Stimulated activated naive CD4-positive, alpha-beta T cell treated with Interleukin-2 at 50 U/mL for 16 hours (primary cell): ENCODE results near the gene JAKMIP2.
"Not testable (repeated sequence)": the region's sequence is repeated elsewhere in the genome, so short reads cannot be mapped to it uniquely, and the experiment has no call there.

Experiments used
- DNase-seq: peaks from one replicate; lab custom pipeline; 2025; lab: John Stamatoyannopoulos, UW

Gene JAKMIP2

DNA sequence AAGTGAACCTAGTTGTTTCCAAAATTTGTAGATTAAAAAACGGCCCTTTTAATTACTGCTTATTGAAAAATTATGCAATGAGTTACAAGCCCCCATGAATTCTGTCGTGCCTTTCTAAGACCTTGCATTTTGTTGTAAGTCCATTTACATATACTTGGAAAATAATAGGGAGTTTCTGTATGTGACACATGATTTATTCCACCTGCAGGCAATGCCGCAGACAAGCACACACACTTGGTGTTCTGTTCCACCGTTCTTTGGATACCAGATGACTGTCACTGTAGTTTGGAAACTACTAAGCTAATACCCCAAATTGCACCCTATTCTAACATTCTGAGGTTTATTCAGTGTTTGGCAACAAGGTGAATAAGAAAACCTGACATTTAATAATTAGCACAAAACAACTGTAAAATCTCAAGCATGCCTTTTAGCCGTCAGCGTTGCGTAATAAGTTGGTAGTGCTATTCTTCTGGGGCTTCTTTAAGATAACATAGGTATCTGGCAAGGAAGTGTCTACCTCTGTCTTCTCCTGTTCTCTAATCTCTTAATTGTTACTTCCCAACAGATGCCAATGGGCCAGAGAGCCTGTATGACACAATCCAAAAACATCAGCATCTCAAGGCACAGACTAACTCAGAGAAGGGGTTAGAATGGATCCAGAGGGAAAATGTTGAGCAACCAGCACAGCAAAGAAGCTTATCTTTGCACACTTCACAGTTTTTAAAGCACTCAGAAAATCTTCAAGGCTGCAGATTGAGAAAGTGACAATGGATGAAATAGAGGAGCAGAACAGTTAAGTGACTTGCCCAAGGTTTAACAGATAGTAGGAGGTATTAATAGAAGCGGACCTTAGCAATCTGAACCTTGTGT lies 224.4 kb downstream of the JAKMIP2 start:
- DNase-seq, result no peak

DNA sequence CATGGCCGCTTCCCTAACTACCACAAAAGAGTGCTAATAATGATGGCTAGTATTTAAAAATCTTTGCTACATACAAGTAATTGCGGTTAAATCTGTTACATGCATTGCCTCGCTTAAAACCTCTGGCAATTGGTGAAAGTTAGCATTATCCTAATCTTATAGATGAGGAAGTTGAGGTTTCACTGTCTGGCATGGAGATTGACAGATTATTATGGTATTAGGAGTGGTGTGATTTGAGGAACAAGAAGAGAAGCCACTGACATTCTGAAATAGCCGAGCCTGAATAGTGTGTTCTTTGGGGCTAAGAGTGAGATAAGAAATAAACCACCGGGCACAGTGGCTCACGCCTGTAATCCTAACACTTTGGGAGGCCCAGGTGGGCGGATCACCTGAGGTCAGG lies 227.4 kb downstream of the JAKMIP2 start:
- DNase-seq, result no peak

DNA sequence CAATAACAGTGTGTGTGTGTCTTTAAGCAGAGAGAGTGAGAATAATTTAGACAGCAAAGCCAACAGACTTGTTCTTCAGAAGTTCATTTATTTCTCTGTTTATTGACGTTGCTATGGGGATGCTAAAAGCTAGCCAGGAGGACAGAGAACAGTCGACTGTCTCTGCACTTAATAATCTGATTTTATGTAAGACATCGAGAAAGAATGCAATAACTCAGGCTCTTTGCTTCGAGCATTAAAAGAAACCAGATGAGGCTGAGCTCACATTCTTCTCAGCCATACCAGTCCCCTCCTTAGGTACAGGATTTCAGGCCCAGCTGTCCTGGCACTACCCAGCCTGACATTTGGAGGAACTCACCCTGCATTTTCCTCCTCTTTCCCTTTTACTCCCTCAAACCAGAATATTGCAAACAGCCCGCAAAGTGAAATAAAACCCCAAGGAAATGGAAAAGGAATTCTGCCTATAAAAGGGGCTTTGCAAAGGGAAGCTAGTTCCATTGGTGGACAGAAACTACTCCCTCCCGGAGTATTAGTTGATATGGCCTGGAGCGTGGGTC lies 228.2 kb downstream of the JAKMIP2 start:
- DNase-seq, result no peak

DNA sequence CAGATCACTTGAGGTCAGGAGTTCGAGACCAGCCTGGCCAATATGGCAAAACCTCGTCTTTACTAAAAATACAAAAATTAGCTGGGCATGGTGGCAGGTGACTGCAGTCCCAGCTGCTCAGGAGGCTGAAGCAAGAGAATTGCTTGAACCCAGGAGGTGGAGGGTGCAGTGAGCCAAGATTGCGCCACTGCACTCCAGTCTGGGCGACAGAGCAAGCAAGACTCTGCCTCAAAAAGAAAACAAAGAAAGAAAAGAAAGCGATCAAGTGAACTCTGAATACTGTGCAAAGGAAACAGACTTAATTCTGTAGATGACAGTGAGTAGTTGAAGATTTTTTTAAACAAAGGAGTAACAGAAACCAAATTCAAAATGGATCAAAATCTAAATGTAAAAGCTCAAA lies 228.7 kb downstream of the JAKMIP2 start:
- DNase-seq, result not testable (repeated sequence)

DNA sequence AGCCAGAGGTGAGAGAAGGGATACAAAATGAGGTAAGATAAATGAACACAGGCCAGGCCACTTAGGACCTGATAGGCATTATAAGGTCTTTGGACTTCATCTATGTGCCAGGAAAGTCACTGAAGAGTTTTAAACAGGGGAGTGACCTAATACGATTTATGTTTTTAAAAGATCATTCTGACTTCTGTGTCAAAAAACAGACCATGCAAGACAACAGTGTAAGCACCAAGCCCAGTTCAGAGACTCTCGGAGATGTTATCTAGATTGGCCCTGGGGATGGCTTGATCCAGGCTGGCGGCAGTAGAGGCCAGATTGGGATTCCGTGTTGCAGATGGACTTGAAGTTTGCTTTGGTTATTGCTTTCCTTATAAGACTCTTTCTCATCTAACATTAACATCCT lies 229.6 kb downstream of the JAKMIP2 start:
- DNase-seq, result no peak

DNA sequence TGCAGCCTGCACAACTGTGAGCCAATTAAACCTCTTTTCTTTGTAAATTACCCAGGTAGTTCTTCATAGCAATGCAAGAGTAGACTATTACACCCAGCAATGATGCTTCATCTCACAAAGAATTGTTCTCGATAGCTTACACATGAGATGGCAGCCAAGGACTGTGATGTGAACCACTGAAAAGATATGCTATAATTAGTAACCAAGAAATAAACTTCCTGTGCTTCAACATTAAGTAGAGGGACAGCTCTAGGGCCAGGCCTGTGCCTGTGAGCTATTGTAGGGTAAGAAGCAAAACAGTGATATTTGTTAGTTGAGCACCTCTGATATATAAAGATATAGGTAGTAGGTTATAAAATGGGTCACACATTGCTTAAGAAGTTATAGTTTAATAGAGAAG lies 230.9 kb downstream of the JAKMIP2 start:
- no peak for DNase-seq

DNA sequence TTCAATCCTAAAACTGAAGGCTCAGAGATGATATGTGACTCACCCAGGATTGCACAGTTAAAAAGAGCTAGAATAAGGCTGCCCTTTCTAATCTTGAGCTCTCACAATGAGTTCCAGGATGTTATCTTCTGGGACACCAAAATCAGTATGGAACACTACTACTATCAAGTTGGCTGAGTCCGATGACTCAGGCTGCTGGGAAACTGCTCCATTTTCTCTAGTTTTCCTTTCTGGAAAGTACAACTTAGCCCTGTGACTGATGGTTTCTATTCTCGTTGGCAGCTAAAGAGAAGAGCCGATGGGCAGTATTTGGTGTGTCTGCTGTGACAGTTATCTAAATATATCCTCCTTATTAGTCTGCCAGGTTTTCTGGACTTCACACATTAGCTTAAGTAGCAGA lies 234.8 kb downstream of the JAKMIP2 start:
- DNase-seq, result no peak

DNA sequence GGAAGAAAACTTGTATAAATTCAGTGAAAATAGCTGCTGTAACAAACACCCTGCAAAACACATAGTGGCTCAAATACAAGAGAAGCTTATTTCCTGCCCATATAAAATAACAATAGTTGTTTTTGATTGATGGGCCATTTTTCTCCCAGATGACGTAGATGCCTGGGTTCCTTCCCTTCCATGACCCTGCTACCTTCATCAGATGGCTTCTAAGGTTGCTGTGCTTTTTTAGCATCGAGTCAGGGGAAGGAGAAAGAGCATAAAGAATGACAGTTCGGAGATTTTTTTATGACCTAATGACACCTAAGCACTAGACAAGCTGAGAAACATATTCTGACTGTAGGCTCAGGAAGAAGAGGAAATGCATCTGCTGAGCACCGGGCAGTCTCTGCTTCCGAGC lies 238.0 kb downstream of the JAKMIP2 start:
- DNase-seq, result no peak

DNA sequence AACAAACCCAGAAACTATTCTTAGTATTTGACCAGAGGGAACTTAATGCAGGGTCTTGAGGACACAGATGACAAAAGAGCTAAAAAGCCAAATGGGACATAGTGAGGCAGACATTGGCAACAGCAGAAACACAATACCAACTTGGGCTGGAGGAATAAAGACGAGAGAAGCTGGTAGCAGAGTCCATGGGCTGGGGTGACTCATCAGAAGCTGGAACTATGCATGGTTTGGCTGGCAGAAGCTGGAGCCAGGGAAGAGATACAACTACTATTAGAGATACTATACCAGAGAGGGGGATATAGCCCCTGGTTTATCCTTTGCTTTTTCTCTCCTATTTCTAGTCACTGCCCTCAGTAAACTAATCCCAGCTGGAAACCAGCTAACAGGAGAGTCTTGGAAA lies 243.5 kb downstream of the JAKMIP2 start:
- DNase-seq, result no peak

DNA sequence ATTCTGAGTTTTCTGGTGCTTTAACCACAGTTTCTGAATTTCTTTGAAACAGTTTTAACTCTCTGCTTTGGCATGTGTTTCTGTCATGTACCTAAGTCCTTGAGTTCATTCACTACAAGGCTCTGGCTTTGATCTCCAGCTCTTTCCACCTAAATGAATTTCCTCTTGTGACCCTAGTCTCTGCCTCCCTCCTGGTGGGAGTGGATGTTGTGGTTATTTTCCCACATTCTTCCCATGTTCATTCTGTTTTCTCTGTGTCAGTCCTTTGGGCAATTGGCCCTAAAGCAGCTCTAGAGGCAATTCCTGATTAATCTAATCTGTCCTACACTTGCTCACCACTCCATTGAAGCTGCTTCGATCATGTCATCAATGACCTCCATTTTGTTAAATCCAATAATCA lies 244.3 kb downstream of the JAKMIP2 start:
- no peak for DNase-seq
